ENCODE results near the gene FRMPD4. TPM values are rescaled to one million over a fixed set of nuclear protein-coding genes. Genes with fewer than 3 reads are reported as not detected.

Gene FRMPD4
- total RNA-seq, 1 experiment from 2014 or later = 1.4 TPM

DNA sequence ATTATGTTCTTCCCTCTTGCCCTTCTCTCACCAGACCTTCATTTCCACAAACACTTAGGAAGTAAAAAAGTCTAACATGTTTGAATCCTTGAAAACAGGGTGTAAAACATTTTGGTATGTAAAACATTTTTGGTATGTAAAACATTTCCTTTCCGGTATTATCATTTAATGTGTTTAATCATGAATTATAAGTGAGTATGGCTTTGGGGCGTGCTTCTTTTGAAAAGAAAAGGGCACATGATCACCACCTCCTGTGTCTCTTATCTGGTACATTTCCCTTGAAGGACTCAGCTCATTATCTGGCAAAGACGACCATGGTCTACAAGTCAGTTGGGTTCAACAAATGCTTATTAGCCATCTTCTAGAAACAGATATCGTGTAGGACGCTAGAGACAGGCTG is 283.6 kb downstream of the FRMPD4 start:
- Mint-ChIP-seq H3K4me3 (no peak overlapping the region), H3K4me1 (peaks cover 28% of the 10 kb centered on the region), H3K27ac (no peak overlapping the region), H3K27me3 (ENCODE audit: low read depth) (peaks cover 50% of the 10 kb centered on the region), H3K9me3 (peaks cover 8% of the 10 kb centered on the region; the same call in 1 of the 2 replicates), H3K36me3 (no peaks in the 10 kb centered on the region)
- no peak for DNase-seq (ENCODE audit: low spot score)
- ChIA-PET POLR2A (no interaction called here), CTCF (no interaction called here)
- ATAC-seq = no peak
- no peak for TF ChIP-seq CBFB (CRISPR knock-in tag; IDR thresholded peaks at IDR 0.05; ENCODE audit: low read depth)
- no peak for TF ChIP-seq ZNF671 (CRISPR knock-in tag; IDR thresholded peaks at IDR 0.05)
- no peak for TF ChIP-seq RORB (CRISPR knock-in tag; IDR thresholded peaks at IDR 0.05)
- TF ChIP-seq ETV6 (CRISPR knock-in tag; IDR thresholded peaks at IDR 0.05) = no peak
- TF ChIP-seq NFYB (CRISPR knock-in tag; conservative IDR thresholded peaks at IDR 0.05; ENCODE audit: low read depth) = no peak
- TF ChIP-seq ZNF263 (CRISPR knock-in tag; IDR thresholded peaks at IDR 0.05; ENCODE audit: low read depth) = no peak
- TF ChIP-seq, protein P1, sequence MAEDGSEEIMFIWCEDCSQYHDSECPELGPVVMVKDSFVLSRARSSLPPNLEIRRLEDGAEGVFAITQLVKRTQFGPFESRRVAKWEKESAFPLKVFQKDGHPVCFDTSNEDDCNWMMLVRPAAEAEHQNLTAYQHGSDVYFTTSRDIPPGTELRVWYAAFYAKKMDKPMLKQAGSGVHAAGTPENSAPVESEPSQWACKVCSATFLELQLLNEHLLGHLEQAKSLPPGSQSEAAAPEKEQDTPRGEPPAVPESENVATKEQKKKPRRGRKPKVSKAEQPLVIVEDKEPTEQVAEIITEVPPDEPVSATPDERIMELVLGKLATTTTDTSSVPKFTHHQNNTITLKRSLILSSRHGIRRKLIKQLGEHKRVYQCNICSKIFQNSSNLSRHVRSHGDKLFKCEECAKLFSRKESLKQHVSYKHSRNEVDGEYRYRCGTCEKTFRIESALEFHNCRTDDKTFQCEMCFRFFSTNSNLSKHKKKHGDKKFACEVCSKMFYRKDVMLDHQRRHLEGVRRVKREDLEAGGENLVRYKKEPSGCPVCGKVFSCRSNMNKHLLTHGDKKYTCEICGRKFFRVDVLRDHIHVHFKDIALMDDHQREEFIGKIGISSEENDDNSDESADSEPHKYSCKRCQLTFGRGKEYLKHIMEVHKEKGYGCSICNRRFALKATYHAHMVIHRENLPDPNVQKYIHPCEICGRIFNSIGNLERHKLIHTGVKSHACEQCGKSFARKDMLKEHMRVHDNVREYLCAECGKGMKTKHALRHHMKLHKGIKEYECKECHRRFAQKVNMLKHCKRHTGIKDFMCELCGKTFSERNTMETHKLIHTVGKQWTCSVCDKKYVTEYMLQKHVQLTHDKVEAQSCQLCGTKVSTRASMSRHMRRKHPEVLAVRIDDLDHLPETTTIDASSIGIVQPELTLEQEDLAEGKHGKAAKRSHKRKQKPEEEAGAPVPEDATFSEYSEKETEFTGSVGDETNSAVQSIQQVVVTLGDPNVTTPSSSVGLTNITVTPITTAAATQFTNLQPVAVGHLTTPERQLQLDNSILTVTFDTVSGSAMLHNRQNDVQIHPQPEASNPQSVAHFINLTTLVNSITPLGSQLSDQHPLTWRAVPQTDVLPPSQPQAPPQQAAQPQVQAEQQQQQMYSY (CRISPR knock-in tag; IDR thresholded peaks at IDR 0.05) = no peak
- no peak for TF ChIP-seq ZNF396 (CRISPR knock-in tag; IDR thresholded peaks at IDR 0.05; ENCODE audit: borderline replicate concordance)
- no peak for TF ChIP-seq ZNF232 (CRISPR knock-in tag; IDR thresholded peaks at IDR 0.05)
- TF ChIP-seq, protein P2, sequence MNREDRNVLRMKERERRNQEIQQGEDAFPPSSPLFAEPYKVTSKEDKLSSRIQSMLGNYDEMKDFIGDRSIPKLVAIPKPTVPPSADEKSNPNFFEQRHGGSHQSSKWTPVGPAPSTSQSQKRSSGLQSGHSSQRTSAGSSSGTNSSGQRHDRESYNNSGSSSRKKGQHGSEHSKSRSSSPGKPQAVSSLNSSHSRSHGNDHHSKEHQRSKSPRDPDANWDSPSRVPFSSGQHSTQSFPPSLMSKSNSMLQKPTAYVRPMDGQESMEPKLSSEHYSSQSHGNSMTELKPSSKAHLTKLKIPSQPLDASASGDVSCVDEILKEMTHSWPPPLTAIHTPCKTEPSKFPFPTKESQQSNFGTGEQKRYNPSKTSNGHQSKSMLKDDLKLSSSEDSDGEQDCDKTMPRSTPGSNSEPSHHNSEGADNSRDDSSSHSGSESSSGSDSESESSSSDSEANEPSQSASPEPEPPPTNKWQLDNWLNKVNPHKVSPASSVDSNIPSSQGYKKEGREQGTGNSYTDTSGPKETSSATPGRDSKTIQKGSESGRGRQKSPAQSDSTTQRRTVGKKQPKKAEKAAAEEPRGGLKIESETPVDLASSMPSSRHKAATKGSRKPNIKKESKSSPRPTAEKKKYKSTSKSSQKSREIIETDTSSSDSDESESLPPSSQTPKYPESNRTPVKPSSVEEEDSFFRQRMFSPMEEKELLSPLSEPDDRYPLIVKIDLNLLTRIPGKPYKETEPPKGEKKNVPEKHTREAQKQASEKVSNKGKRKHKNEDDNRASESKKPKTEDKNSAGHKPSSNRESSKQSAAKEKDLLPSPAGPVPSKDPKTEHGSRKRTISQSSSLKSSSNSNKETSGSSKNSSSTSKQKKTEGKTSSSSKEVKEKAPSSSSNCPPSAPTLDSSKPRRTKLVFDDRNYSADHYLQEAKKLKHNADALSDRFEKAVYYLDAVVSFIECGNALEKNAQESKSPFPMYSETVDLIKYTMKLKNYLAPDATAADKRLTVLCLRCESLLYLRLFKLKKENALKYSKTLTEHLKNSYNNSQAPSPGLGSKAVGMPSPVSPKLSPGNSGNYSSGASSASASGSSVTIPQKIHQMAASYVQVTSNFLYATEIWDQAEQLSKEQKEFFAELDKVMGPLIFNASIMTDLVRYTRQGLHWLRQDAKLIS (CRISPR knock-in tag; IDR thresholded peaks at IDR 0.05; ENCODE audit: borderline replicate concordance) = no peak
- TF ChIP-seq, protein P3, sequence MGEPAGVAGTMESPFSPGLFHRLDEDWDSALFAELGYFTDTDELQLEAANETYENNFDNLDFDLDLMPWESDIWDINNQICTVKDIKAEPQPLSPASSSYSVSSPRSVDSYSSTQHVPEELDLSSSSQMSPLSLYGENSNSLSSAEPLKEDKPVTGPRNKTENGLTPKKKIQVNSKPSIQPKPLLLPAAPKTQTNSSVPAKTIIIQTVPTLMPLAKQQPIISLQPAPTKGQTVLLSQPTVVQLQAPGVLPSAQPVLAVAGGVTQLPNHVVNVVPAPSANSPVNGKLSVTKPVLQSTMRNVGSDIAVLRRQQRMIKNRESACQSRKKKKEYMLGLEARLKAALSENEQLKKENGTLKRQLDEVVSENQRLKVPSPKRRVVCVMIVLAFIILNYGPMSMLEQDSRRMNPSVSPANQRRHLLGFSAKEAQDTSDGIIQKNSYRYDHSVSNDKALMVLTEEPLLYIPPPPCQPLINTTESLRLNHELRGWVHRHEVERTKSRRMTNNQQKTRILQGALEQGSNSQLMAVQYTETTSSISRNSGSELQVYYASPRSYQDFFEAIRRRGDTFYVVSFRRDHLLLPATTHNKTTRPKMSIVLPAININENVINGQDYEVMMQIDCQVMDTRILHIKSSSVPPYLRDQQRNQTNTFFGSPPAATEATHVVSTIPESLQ (CRISPR knock-in tag; IDR thresholded peaks at IDR 0.05) = no peak
- no peak for TF ChIP-seq ESRRA (CRISPR knock-in tag; IDR thresholded peaks at IDR 0.05; ENCODE audit: borderline replicate concordance)

DNA sequence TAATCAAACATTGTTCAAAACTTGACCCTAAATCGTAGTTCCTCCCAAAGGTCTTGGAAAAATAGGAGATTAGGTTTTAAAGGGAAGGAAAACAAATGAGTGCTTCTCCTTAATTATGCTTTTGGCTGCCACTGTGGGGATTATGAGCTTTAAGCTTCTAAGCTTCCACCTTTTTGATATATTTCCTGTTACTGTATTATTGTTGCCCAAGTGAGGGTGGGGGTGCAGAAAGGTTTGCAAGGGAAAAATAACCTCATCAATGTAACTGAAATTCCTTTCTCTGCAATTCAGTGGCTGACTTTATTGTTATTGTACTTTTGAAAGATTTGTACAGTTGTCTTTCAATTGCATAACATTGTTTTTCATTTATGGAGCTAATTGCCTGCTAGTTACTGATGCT is 285.1 kb downstream of the FRMPD4 start:
- no peak overlapping the region for H3K4me3 Mint-ChIP-seq
- CTCF ChIA-PET = interaction anchor here (0.5 kb wide), 1 partner anchor 349 kb away, joined by 3 read pairs; no protein-coding TSS in a partner anchor
- H3K27ac Mint-ChIP-seq = no peak overlapping the region
- peaks cover 65% of the 10 kb centered on the region for H3K27me3 Mint-ChIP-seq (ENCODE audit: low read depth)
- ATAC-seq (no peak), DNase-seq (ENCODE audit: low spot score) (no peak)
- H3K9me3 Mint-ChIP-seq = peaks cover 8% of the 10 kb centered on the region; the same call in 1 of the 2 replicates
- no peaks in the 10 kb centered on the region for H3K36me3 Mint-ChIP-seq
- POLR2A ChIA-PET = no interaction called here
- H3K4me1 Mint-ChIP-seq = peaks cover 28% of the 10 kb centered on the region
- TF ChIP-seq, protein P1 (CRISPR knock-in tag; IDR thresholded peaks at IDR 0.05) = no peak
- TF ChIP-seq, protein P4, sequence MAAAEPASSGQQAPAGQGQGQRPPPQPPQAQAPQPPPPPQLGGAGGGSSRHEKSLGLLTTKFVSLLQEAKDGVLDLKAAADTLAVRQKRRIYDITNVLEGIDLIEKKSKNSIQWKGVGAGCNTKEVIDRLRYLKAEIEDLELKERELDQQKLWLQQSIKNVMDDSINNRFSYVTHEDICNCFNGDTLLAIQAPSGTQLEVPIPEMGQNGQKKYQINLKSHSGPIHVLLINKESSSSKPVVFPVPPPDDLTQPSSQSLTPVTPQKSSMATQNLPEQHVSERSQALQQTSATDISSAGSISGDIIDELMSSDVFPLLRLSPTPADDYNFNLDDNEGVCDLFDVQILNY (CRISPR knock-in tag; IDR thresholded peaks at IDR 0.05) = no peak
- TF ChIP-seq RORB (CRISPR knock-in tag; IDR thresholded peaks at IDR 0.05) = no peak
- no peak for TF ChIP-seq IRF2 (CRISPR knock-in tag; IDR thresholded peaks at IDR 0.05; ENCODE audit: borderline replicate concordance, low read depth)
- TF ChIP-seq, protein P5, sequence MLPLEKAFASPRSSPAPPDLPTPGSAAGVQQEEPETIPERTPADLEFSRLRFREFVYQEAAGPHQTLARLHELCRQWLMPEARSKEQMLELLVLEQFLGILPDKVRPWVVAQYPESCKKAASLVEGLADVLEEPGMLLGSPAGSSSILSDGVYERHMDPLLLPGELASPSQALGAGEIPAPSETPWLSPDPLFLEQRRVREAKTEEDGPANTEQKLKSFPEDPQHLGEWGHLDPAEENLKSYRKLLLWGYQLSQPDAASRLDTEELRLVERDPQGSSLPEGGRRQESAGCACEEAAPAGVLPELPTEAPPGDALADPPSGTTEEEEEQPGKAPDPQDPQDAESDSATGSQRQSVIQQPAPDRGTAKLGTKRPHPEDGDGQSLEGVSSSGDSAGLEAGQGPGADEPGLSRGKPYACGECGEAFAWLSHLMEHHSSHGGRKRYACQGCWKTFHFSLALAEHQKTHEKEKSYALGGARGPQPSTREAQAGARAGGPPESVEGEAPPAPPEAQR (CRISPR knock-in tag; IDR thresholded peaks at IDR 0.05) = no peak
- TF ChIP-seq, protein P6, sequence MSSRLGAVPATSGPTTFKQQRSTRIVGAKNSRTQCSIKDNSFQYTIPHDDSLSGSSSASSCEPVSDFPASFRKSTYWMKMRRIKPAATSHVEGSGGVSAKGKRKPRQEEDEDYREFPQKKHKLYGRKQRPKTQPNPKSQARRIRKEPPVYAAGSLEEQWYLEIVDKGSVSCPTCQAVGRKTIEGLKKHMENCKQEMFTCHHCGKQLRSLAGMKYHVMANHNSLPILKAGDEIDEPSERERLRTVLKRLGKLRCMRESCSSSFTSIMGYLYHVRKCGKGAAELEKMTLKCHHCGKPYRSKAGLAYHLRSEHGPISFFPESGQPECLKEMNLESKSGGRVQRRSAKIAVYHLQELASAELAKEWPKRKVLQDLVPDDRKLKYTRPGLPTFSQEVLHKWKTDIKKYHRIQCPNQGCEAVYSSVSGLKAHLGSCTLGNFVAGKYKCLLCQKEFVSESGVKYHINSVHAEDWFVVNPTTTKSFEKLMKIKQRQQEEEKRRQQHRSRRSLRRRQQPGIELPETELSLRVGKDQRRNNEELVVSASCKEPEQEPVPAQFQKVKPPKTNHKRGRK (CRISPR knock-in tag; IDR thresholded peaks at IDR 0.05; ENCODE audit: borderline replicate concordance) = no peak
- no peak for TF ChIP-seq PRRX2 (CRISPR knock-in tag; IDR thresholded peaks at IDR 0.05)
- TF ChIP-seq CREM (CRISPR knock-in tag; IDR thresholded peaks at IDR 0.05) = no peak

Measured in WTC11 (cell line).